ENCODE results near the gene KLHL21. TPM values are rescaled to one million over a fixed set of nuclear protein-coding genes. Genes with fewer than 3 reads are reported as not detected.

KLHL21 gene
- total RNA-seq, 1 experiment from 2014 or later: 36.3 TPM

Other genes with a start within 250 kb of the KLHL21 start
- 145 and 177 TPM in 2 replicates for gene ACOT7, start 209.1 kb downstream of the KLHL21 start, total RNA-seq (2014; rRNA removed; shearing (Covaris generic); ENCODE audit: low replicate concordance)
- gene HES2, start 182.9 kb downstream of the KLHL21 start, total RNA-seq (2014; rRNA removed; shearing (Covaris generic); ENCODE audit: low replicate concordance): 1.5 and 1.8 TPM in 2 replicates
- gene ESPN, start 178.1 kb downstream of the KLHL21 start, total RNA-seq (2014; rRNA removed; shearing (Covaris generic); ENCODE audit: low replicate concordance): 4.8 and 6.9 TPM in 2 replicates
- gene TNFRSF25, start 136.7 kb downstream of the KLHL21 start, total RNA-seq (2014; rRNA removed; shearing (Covaris generic); ENCODE audit: low replicate concordance): 1.8 and 4.3 TPM in 2 replicates
- gene PLEKHG5, start 111.2 kb downstream of the KLHL21 start, total RNA-seq (2014; rRNA removed; shearing (Covaris generic); ENCODE audit: low replicate concordance): 3.3 and 4.9 TPM in 2 replicates
- gene NOL9, start 48.4 kb downstream of the KLHL21 start, total RNA-seq (2014; rRNA removed; shearing (Covaris generic); ENCODE audit: low replicate concordance): 11.2 and 25.5 TPM in 2 replicates
- gene TAS1R1, start 47.6 kb downstream of the KLHL21 start, total RNA-seq (2014; rRNA removed; shearing (Covaris generic); ENCODE audit: low replicate concordance): not detected in 2 replicates
- gene ZBTB48, start 22.9 kb downstream of the KLHL21 start, total RNA-seq (2014; rRNA removed; shearing (Covaris generic); ENCODE audit: low replicate concordance): 12.0 and 36.7 TPM in 2 replicates
- gene PHF13, start 10.9 kb upstream of the KLHL21 start, total RNA-seq (2014; rRNA removed; shearing (Covaris generic); ENCODE audit: low replicate concordance): 11.0 and 12.6 TPM in 2 replicates
- gene THAP3, start 22.0 kb upstream of the KLHL21 start, total RNA-seq (2014; rRNA removed; shearing (Covaris generic); ENCODE audit: low replicate concordance): 32.9 and 44.6 TPM in 2 replicates
- gene DNAJC11, start 98.9 kb upstream of the KLHL21 start, total RNA-seq (2014; rRNA removed; shearing (Covaris generic); ENCODE audit: low replicate concordance): 34.8 and 36.9 TPM in 2 replicates
- gene CAMTA1, start 182.6 kb upstream of the KLHL21 start, total RNA-seq (2014; rRNA removed; shearing (Covaris generic); ENCODE audit: low replicate concordance): 102 and 152 TPM in 2 replicates